Neural progenitor cell (in vitro differentiated cells): Measurements from ENCODE around the gene PSTPIP1. TPM values are rescaled to one million over a fixed set of nuclear protein-coding genes. Genes with fewer than 3 reads are reported as not detected.

Source experiments
- DNase-seq: peaks from one replicate; pipeline ENCODE4 v3.0.0-alpha.2; 2016; ENCODE audit warnings: low spot score
- H2AFZ ChIP-seq: fragments of 200-600 bp; sonication (generic); replicated peaks from 2 replicates; pipeline ENCODE4 v1.6.1; 2016; ENCODE audit warnings: antibody characterized with exemption
- H3F3A ChIP-seq: fragments of 200-600 bp; sonication (generic); 2 replicates; pipeline ENCODE4 v1.6.1; 2016; ENCODE audit warnings: antibody characterized with exemption, low read depth
- H3K27ac ChIP-seq: fragments of 200-600 bp; sonication (generic); 2 replicates; pipeline ENCODE4 v1.5.1; 2016; ENCODE audit warnings: mild to moderate bottlenecking
- H3K27me3 ChIP-seq: fragments of 200-600 bp; sonication (generic); 2 replicates; pipeline ENCODE4 v1.6.1; 2016; ENCODE audit warnings: mild to moderate bottlenecking, moderate library complexity
- H3K36me3 ChIP-seq: fragments of 200-600 bp; sonication (generic); 2 replicates; pipeline ENCODE4 v1.5.1; 2016
- H3K4me1 ChIP-seq: fragments of 200-600 bp; sonication (generic); 2 replicates; pipeline ENCODE4 v1.6.1; 2016; ENCODE audit warnings: mixed run types
- H3K4me2 ChIP-seq: fragments of 200-600 bp; sonication (generic); 2 replicates; pipeline ENCODE4 v1.6.1; 2016
- H3K4me3 ChIP-seq: fragments of 200-600 bp; sonication (generic); 2 replicates; pipeline ENCODE4 v1.5.1; 2016
- H3K79me2 ChIP-seq: fragments of 200-600 bp; sonication (generic); 2 replicates; pipeline ENCODE4 v1.6.1; 2016; ENCODE audit warnings: low read depth
- H3K9ac ChIP-seq: fragments of 200-600 bp; sonication (generic); 2 replicates; pipeline ENCODE4 v1.6.1; 2016
- H3K9me3 ChIP-seq: fragments of 200-600 bp; sonication (generic); 2 replicates; pipeline ENCODE4 v1.5.1; 2016; ENCODE audit warnings: low read depth
- H4K20me1 ChIP-seq: fragments of 200-600 bp; sonication (generic); 2 replicates; pipeline ENCODE4 v1.6.1; 2016; ENCODE audit warnings: low read depth
- H3K27ac Mint-ChIP-seq: 3 replicates; pipeline ENCODE4 v1.8.0; 2021; ENCODE audit warnings: mixed read lengths
- H3K27me3 Mint-ChIP-seq: 2 replicates; pipeline ENCODE4 v1.8.0; 2022; ENCODE audit warnings: low read depth, mild to moderate bottlenecking, inconsistent platforms, moderate library complexity, mixed read lengths; ENCODE audit not compliant: insufficient read depth
- H3K36me3 Mint-ChIP-seq: 3 replicates; pipeline ENCODE4 v1.8.0; 2021; ENCODE audit warnings: mixed read lengths
- H3K4me1 Mint-ChIP-seq: 3 replicates; pipeline ENCODE4 v1.8.0; 2021; ENCODE audit warnings: mixed read lengths
- H3K4me3 Mint-ChIP-seq: 3 replicates; pipeline ENCODE4 v1.8.0; 2021; ENCODE audit warnings: mild to moderate bottlenecking, moderate library complexity, mixed read lengths
- H3K9me3 Mint-ChIP-seq: 3 replicates; pipeline ENCODE4 v1.8.0; 2020; ENCODE audit warnings: mixed read lengths
- EZH2 ChIP-seq: fragments of 200-600 bp; sonication (generic); IDR thresholded peaks from 2 replicates; pipeline ENCODE4 v1.6.1; 2017; ENCODE audit warnings: antibody characterized with exemption, mild to moderate bottlenecking, moderate library complexity
- EZH2phosphoT487 ChIP-seq: fragments of 200-600 bp; sonication (generic); IDR thresholded peaks from 2 replicates; pipeline ENCODE4 v1.6.1; 2017; ENCODE audit warnings: antibody characterized with exemption
- total RNA-seq: library from RNA; depleted of rRNA; stranded (reverse); fragments of >200 nt; gene quantifications from 2 replicates; pipeline ENCODE4 v1.2.3, GENCODE V29; 2015; ENCODE audit warnings: low replicate concordance
- TF ChIP-seq, protein P1 (sequence below): fragments of 200-600 bp; sonication (generic); IDR thresholded peaks from 2 replicates; pipeline ENCODE4 v1.5.1; 2017; ENCODE audit warnings: antibody characterized with exemption, mild to moderate bottlenecking

The PSTPIP1 gene
- total RNA-seq, 1 donor from 2014 or later, result 0.19 TPM

DNA sequence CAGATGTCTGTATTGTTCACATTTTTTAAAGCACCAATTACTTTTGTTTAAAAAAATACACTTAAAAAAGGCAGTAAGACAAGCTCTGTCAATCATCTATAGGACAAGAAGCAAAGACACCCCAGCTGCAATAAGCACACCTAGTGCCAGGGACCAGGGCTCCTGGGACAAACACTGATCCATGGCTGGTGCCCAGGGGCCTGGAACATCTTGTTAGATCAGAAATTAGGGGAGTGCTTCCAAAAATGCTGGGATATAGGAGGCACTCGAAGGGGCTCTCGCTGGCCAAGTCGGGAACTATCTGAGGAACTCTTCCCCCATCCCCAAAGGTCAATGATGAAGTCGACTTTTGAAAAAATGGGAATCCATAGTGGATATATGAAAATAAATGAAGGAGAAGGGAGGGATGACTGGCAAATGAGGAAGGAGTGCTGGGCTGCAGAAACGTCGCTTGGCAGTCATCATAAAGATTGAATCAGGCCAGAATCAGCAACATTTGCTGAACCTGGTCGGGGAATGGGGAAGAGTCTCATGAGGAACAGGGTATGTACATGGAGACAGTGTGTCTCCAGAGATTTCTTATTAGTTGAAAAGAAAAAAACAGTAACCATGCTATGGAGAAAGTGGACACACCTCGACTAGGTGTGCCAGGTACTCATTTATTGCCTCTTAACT is 47.5 kb downstream of the PSTPIP1 start:
- Histone ChIP-seq H3K36me3 (no peaks in the 10 kb centered on the region), H3K4me1 (no peaks in the 10 kb centered on the region), H3K27me3 (no peaks in the 10 kb centered on the region), H3K27ac (no peak overlapping the region), H3K9ac (no peak overlapping the region), H3K4me3 (no peak overlapping the region), H3K79me2 (no peaks in the 10 kb centered on the region), H3K9me3 (no peaks in the 10 kb centered on the region), H3K4me2 (no peak overlapping the region), H3F3A (peaks cover 11% of the 10 kb centered on the region), H2AFZ (no peak overlapping the region), H4K20me1 (peaks cover 6% of the 10 kb centered on the region)
- peaks cover 5% of the 10 kb centered on the region for H3K9me3 Mint-ChIP-seq
- no peaks in the 10 kb centered on the region for H3K4me1 Mint-ChIP-seq
- H3K27ac Mint-ChIP-seq, result peak overlapping the region; percentile 13
- peaks cover 43% of the 10 kb centered on the region for H3K36me3 Mint-ChIP-seq
- no peak for TF ChIP-seq EZH2
- no peak for TF ChIP-seq EZH2phosphoT487
- TF ChIP-seq, protein P1, sequence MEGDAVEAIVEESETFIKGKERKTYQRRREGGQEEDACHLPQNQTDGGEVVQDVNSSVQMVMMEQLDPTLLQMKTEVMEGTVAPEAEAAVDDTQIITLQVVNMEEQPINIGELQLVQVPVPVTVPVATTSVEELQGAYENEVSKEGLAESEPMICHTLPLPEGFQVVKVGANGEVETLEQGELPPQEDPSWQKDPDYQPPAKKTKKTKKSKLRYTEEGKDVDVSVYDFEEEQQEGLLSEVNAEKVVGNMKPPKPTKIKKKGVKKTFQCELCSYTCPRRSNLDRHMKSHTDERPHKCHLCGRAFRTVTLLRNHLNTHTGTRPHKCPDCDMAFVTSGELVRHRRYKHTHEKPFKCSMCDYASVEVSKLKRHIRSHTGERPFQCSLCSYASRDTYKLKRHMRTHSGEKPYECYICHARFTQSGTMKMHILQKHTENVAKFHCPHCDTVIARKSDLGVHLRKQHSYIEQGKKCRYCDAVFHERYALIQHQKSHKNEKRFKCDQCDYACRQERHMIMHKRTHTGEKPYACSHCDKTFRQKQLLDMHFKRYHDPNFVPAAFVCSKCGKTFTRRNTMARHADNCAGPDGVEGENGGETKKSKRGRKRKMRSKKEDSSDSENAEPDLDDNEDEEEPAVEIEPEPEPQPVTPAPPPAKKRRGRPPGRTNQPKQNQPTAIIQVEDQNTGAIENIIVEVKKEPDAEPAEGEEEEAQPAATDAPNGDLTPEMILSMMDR, result no peak
- peaks cover 3% of the 10 kb centered on the region for H3K27me3 Mint-ChIP-seq
- DNase-seq, result no peak
- H3K4me3 Mint-ChIP-seq, result no peak overlapping the region

GRCh38 chr15:77042955-77043920 is 48.3 kb downstream of the PSTPIP1 start:
- H3K9me3 ChIP-seq, result no peaks in the 10 kb centered on the region
- H2AFZ ChIP-seq, result no peak overlapping the region
- peaks cover 3% of the 10 kb centered on the region for H3K36me3 ChIP-seq
- no peak overlapping the region for H3K9ac ChIP-seq
- no peak for DNase-seq
- Mint-ChIP-seq H3K9me3 (peaks cover 3% of the 10 kb centered on the region), H3K4me1 (no peaks in the 10 kb centered on the region), H3K27me3 (no peaks in the 10 kb centered on the region), H3K4me3 (no peak overlapping the region), H3K36me3 (peaks cover 43% of the 10 kb centered on the region), H3K27ac (no peak overlapping the region)
- peaks cover 11% of the 10 kb centered on the region for H3F3A ChIP-seq
- H4K20me1 ChIP-seq, result peaks cover 6% of the 10 kb centered on the region
- H3K4me2 ChIP-seq, result no peak overlapping the region
- H3K79me2 ChIP-seq, result no peaks in the 10 kb centered on the region
- no peak overlapping the region for H3K4me3 ChIP-seq
- H3K27ac ChIP-seq, result no peak overlapping the region
- TF ChIP-seq EZH2phosphoT487 (no peak), EZH2 (no peak)
- TF ChIP-seq, protein P1, result no peak
- no peaks in the 10 kb centered on the region for H3K4me1 ChIP-seq
- H3K27me3 ChIP-seq, result no peaks in the 10 kb centered on the region

DNA sequence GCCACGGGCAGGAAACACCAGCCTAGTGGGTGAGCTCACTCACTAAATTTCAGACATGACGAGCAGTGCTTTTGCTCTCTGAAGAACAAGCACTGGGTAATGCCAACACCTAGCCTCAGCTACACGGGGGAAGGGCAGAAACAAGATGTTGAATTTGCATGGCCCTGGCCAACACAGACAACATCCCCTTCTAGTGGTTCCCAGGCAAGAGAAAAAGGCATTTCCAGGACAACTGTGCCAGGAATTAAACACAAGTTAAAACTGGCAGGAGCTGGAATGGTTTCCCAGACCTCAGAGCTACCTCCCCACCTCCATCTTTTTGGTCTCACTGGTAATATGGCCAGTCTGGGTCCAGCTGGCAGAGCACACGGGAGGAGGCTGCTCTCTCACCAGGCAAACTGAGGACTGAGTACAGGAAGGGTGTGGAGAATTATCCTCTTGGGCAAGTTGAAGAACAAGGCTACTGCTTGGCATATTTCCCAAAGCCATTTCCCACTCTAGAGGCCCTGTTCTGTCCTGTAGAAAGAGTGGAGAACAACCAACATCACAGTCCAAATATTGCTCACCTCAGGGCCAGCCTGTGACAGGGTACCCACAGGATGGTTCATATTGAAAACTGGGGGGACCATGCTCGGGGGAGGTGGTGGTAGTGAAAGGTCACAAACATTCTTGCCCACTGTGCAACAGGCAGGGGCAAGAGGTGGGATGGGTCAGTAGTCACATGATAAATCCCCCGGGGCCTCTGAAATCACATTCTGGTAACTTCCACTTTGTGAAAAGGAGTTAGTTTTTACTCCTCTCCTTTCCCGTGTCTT is 49.5 kb downstream of the PSTPIP1 start:
- Histone ChIP-seq H3K4me2 (no peak overlapping the region), H3K9me3 (no peaks in the 10 kb centered on the region), H3K79me2 (no peaks in the 10 kb centered on the region), H3K4me1 (no peaks in the 10 kb centered on the region), H4K20me1 (peaks cover 6% of the 10 kb centered on the region), H2AFZ (no peak overlapping the region), H3K27me3 (no peaks in the 10 kb centered on the region), H3K27ac (no peak overlapping the region), H3K9ac (no peak overlapping the region), H3K36me3 (peaks cover 8% of the 10 kb centered on the region), H3K4me3 (no peak overlapping the region), H3F3A (peaks cover 11% of the 10 kb centered on the region)
- no peak for DNase-seq
- TF ChIP-seq EZH2, result no peak
- Mint-ChIP-seq H3K27ac (no peak overlapping the region), H3K36me3 (peaks cover 47% of the 10 kb centered on the region), H3K27me3 (no peaks in the 10 kb centered on the region), H3K4me1 (no peaks in the 10 kb centered on the region), H3K4me3 (no peak overlapping the region), H3K9me3 (peaks cover 3% of the 10 kb centered on the region)
